WERI-Rb-1 (cell line): Measurements from ENCODE around the gene BCAS2.
"Not testable (repeated sequence)": the region's sequence is repeated elsewhere in the genome, so short reads cannot be mapped to it uniquely, and the experiment has no call there.

ENCODE experiments used
- DNase-seq: peaks from one replicate; pipeline ENCODE4 v3.0.0-alpha.2; 2020
- H3K27ac ChIP-seq: fragments of 250-450 bp; sonication (Bioruptor Pico); 2 replicates; pipeline ENCODE4 v1.5.1; 2020; ENCODE audit warnings: mild to moderate bottlenecking, moderate library complexity
- H3K27me3 ChIP-seq: fragments of 250-450 bp; sonication (Bioruptor Pico); 2 replicates; pipeline ENCODE4 v1.5.1; 2021; ENCODE audit warnings: mild to moderate bottlenecking, low read depth, moderate library complexity; ENCODE audit not compliant: insufficient read depth, severe bottlenecking
- H3K36me3 ChIP-seq: fragments of 250-450 bp; sonication (Bioruptor Pico); 2 replicates; pipeline ENCODE4 v1.5.1; 2020; ENCODE audit warnings: mild to moderate bottlenecking, moderate library complexity
- H3K4me3 ChIP-seq: 2 replicates; pipeline ENCODE4 v1.5.1; 2011; ENCODE audit warnings: low read depth, mild to moderate bottlenecking, control low read depth, low read length
- H3K9me3 ChIP-seq: fragments of 250-450 bp; sonication (Bioruptor Pico); 2 replicates; pipeline ENCODE4 v1.5.1; 2021; ENCODE audit warnings: mild to moderate bottlenecking, moderate library complexity; ENCODE audit not compliant: severe bottlenecking
- CTCF ChIP-seq: IDR thresholded peaks from 2 replicates; pipeline ENCODE4 v1.5.1; 2011; ENCODE audit warnings: low read depth, mild to moderate bottlenecking, control low read depth, inconsistent platforms, low read length

BCAS2 gene

GRCh38 chr1:114585231-114585630 is 3.8 kb upstream of the BCAS2 start:
- H3K27ac ChIP-seq, result no peak overlapping the region
- peaks cover 2% of the 10 kb centered on the region; the same call in 1 of the 2 replicates for H3K36me3 ChIP-seq
- H3K9me3 ChIP-seq, result no peaks in the 10 kb centered on the region
- DNase-seq, result no peak
- no peak overlapping the region for H3K4me3 ChIP-seq
- TF ChIP-seq CTCF, result no peak
- H3K27me3 ChIP-seq, result no peaks in the 10 kb centered on the region

- no peak for DNase-seq
- no peaks in the 10 kb centered on the region for H3K9me3 ChIP-seq
- H3K4me3 ChIP-seq, result no peak overlapping the region
- no peaks in the 10 kb centered on the region for H3K27me3 ChIP-seq
- H3K27ac ChIP-seq, result no peak overlapping the region
- peaks cover 80% of the 10 kb centered on the region for H3K36me3 ChIP-seq
- TF ChIP-seq CTCF, result no peak
Measured at GRCh38 chr1:114574365-114574764, 7.0 kb downstream of the BCAS2 start.

- H3K27me3 ChIP-seq, result no peaks in the 10 kb centered on the region
- DNase-seq, result no peak
- peaks cover 31% of the 10 kb centered on the region for H3K36me3 ChIP-seq
- TF ChIP-seq CTCF, result no peak
- no peak overlapping the region for H3K4me3 ChIP-seq
- no peaks in the 10 kb centered on the region for H3K9me3 ChIP-seq
- H3K27ac ChIP-seq, result no peak overlapping the region
Measured at GRCh38 chr1:114564141-114564540, 17.3 kb downstream of the BCAS2 start.

GRCh38 chr1:114562978-114563510 is 18.4 kb downstream of the BCAS2 start:
- not testable (repeated sequence) for H3K27ac ChIP-seq, H3K9me3 ChIP-seq, DNase-seq, H3K4me3 ChIP-seq, H3K27me3 ChIP-seq
- H3K36me3 ChIP-seq, result peaks cover 24% of the 10 kb centered on the region

GRCh38 chr1:114561333-114561732 is 20.1 kb downstream of the BCAS2 start:
- no peak for DNase-seq
- Histone ChIP-seq H3K27me3 (no peaks in the 10 kb centered on the region), H3K9me3 (no peaks in the 10 kb centered on the region), H3K27ac (no peak overlapping the region), H3K4me3 (no peak overlapping the region), H3K36me3 (peaks cover 11% of the 10 kb centered on the region)
- TF ChIP-seq CTCF, result no peak

GRCh38 chr1:114559356-114559755 is 22.1 kb downstream of the BCAS2 start:
- H3K36me3 ChIP-seq, result no peaks in the 10 kb centered on the region
- H3K4me3 ChIP-seq, result no peak overlapping the region
- no peak overlapping the region for H3K27ac ChIP-seq
- DNase-seq, result no peak
- no peaks in the 10 kb centered on the region for H3K9me3 ChIP-seq
- H3K27me3 ChIP-seq, result no peaks in the 10 kb centered on the region
- no peak for TF ChIP-seq CTCF
